RWPE2 (cell line): Measurements from ENCODE around the gene CCDC91.

ENCODE experiments used
- ATAC-seq: fragments of 200-7000 bp; cut with Tn5 transposase; 3 replicates; pipeline ENCODE4 v1.9.1; 2021; ENCODE audit warnings: low read depth
- DNase-seq: peaks from one replicate; pipeline ENCODE4 v3.0.0-alpha.2; 2020; ENCODE audit warnings: low spot score
- H3K27ac ChIP-seq: fragments of 450-650 bp; 2 replicates; pipeline ENCODE4 v1.5.1; 2017; ENCODE audit warnings: mild to moderate bottlenecking; ENCODE audit not compliant: poor library complexity, severe bottlenecking
- H3K27me3 ChIP-seq: fragments of 250-450 bp; sonication (Bioruptor Pico); 2 replicates; pipeline ENCODE4 v1.5.1; 2021; ENCODE audit warnings: mild to moderate bottlenecking, moderate library complexity; ENCODE audit not compliant: insufficient read depth, poor library complexity, severe bottlenecking
- H3K36me3 ChIP-seq: fragments of 250-450 bp; sonication (Bioruptor Pico); 2 replicates; pipeline ENCODE4 v1.5.1; 2020; ENCODE audit warnings: low read depth, mild to moderate bottlenecking, moderate library complexity
- H3K4me1 ChIP-seq: fragments of 250-450 bp; sonication (Bioruptor Pico); 2 replicates; pipeline ENCODE4 v1.5.1; 2021; ENCODE audit warnings: mild to moderate bottlenecking, moderate library complexity; ENCODE audit not compliant: insufficient read depth, poor library complexity, severe bottlenecking
- H3K4me3 ChIP-seq: fragments of 250-450 bp; sonication (Bioruptor Pico); 2 replicates; pipeline ENCODE4 v1.5.1; 2021; ENCODE audit warnings: mild to moderate bottlenecking, moderate library complexity; ENCODE audit not compliant: severe bottlenecking
- H3K9me3 ChIP-seq: fragments of 250-450 bp; sonication (Bioruptor Pico); 2 replicates; pipeline ENCODE4 v1.5.1; 2021; ENCODE audit warnings: mild to moderate bottlenecking, moderate library complexity; ENCODE audit not compliant: severe bottlenecking
- TF ChIP-seq, protein P1 (sequence below): fragments of 450-650 bp; IDR thresholded peaks from one replicate; pipeline ENCODE4 v1.5.1; 2017; ENCODE audit warnings: mild to moderate bottlenecking, moderate library complexity; ENCODE audit not compliant: poor library complexity, severe bottlenecking

The CCDC91 gene

GRCh38 chr12:28306535-28306934 is 116.3 kb downstream of the CCDC91 start:
- no peaks in the 10 kb centered on the region for H3K27me3 ChIP-seq
- no peak for DNase-seq
- no peaks in the 10 kb centered on the region for H3K36me3 ChIP-seq
- no peak overlapping the region for H3K4me3 ChIP-seq
- H3K4me1 ChIP-seq, result no peaks in the 10 kb centered on the region
- TF ChIP-seq, protein P1, sequence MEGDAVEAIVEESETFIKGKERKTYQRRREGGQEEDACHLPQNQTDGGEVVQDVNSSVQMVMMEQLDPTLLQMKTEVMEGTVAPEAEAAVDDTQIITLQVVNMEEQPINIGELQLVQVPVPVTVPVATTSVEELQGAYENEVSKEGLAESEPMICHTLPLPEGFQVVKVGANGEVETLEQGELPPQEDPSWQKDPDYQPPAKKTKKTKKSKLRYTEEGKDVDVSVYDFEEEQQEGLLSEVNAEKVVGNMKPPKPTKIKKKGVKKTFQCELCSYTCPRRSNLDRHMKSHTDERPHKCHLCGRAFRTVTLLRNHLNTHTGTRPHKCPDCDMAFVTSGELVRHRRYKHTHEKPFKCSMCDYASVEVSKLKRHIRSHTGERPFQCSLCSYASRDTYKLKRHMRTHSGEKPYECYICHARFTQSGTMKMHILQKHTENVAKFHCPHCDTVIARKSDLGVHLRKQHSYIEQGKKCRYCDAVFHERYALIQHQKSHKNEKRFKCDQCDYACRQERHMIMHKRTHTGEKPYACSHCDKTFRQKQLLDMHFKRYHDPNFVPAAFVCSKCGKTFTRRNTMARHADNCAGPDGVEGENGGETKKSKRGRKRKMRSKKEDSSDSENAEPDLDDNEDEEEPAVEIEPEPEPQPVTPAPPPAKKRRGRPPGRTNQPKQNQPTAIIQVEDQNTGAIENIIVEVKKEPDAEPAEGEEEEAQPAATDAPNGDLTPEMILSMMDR, result no peak
- ATAC-seq, result no peak
- H3K27ac ChIP-seq, result no peak overlapping the region
- H3K9me3 ChIP-seq, result no peaks in the 10 kb centered on the region

DNA sequence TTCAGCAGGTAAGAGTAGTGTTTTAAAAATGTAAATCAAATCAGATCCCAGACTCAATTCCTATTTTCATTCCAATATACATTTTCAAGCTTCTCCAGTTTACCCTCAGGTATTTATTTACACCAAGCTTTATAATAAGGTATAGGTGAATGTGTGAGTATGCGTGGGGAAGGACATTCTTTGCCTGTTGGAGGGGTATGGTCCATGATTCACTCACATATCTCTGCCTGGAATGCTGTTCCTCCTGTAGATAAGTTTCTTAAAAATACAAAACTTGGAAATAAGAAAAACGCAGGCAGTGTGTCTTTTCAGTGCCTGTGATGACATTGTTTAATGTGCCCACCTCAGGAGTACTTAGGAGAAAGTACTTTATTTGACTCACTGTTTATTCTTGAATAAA is 118.6 kb downstream of the CCDC91 start:
- H3K36me3 ChIP-seq, result no peaks in the 10 kb centered on the region
- no peaks in the 10 kb centered on the region for H3K9me3 ChIP-seq
- ATAC-seq (no peak), DNase-seq (no peak)
- TF ChIP-seq, protein P1, result no peak
- no peaks in the 10 kb centered on the region for H3K4me1 ChIP-seq
- H3K27me3 ChIP-seq, result no peaks in the 10 kb centered on the region
- H3K27ac ChIP-seq, result no peak overlapping the region
- H3K4me3 ChIP-seq, result no peak overlapping the region

- Histone ChIP-seq H3K27me3 (no peaks in the 10 kb centered on the region), H3K36me3 (no peaks in the 10 kb centered on the region), H3K4me3 (no peak overlapping the region), H3K27ac (no peak overlapping the region), H3K4me1 (no peaks in the 10 kb centered on the region), H3K9me3 (peaks cover 2% of the 10 kb centered on the region)
- no peak for ATAC-seq
- no peak for DNase-seq
- TF ChIP-seq, protein P1, result no peak
Observed at GRCh38 chr12:28313631-28314030, 123.4 kb downstream of the CCDC91 start.

- Histone ChIP-seq H3K4me1 (no peaks in the 10 kb centered on the region), H3K36me3 (no peaks in the 10 kb centered on the region), H3K9me3 (peaks cover 2% of the 10 kb centered on the region), H3K27ac (no peak overlapping the region), H3K27me3 (no peaks in the 10 kb centered on the region), H3K4me3 (no peak overlapping the region)
- ATAC-seq (no peak), DNase-seq (no peak)
- TF ChIP-seq, protein P1, result no peak
Observed at GRCh38 chr12:28316049-28316448, 125.8 kb downstream of the CCDC91 start.

- Histone ChIP-seq H3K36me3 (no peaks in the 10 kb centered on the region), H3K4me1 (no peaks in the 10 kb centered on the region), H3K4me3 (no peak overlapping the region), H3K27me3 (no peaks in the 10 kb centered on the region), H3K27ac (no peak overlapping the region), H3K9me3 (peaks cover 2% of the 10 kb centered on the region)
- TF ChIP-seq, protein P1, result no peak
- no peak for ATAC-seq
- DNase-seq, result no peak
Observed at GRCh38 chr12:28318273-28318672, 128.0 kb downstream of the CCDC91 start.
